HG03095 (cell line): ENCODE results near the gene ACR.

Source experiments
- ATAC-seq: cut with Tn5 transposase; IDR thresholded peaks from one replicate; pipeline ENCODE4 v1.9.1; 2021; ENCODE audit warnings: moderate library complexity; ENCODE audit not compliant: unreplicated experiment

Gene ACR

DNA sequence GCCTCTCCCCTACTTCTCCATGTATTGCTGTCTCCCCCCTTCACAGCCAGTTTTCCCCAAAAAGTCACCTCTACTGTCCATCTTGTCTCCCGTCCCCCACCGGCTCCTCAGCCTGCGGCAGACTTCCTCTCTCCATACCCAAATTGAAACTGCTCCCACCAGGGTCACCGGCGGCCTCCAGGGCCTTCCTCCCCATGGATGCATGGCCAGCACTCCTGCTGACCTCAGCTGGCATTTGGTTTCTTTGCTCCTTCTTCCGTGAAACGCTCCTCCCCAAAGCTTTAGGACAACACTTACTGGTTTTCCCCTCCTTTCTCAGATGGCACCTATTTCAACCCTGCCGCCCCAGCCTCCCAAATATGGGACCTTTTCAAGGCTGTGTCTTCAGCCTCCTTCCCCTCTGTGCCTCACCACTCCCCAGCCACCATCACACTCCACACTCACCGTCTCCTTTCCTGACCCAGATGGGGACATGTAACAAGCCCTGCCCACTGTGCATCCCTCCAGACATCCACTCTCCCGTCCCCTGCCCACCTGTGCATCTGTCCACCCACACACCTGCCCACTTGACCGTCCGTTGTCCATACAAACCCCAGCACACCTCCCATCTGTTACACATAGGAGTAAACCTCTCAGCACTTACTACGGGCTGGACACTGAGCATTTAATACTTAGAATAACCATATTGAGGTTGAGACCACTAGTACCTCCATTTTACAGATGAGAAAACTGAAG lies 21.5 kb upstream of the ACR start:
- no peak for ATAC-seq

DNA sequence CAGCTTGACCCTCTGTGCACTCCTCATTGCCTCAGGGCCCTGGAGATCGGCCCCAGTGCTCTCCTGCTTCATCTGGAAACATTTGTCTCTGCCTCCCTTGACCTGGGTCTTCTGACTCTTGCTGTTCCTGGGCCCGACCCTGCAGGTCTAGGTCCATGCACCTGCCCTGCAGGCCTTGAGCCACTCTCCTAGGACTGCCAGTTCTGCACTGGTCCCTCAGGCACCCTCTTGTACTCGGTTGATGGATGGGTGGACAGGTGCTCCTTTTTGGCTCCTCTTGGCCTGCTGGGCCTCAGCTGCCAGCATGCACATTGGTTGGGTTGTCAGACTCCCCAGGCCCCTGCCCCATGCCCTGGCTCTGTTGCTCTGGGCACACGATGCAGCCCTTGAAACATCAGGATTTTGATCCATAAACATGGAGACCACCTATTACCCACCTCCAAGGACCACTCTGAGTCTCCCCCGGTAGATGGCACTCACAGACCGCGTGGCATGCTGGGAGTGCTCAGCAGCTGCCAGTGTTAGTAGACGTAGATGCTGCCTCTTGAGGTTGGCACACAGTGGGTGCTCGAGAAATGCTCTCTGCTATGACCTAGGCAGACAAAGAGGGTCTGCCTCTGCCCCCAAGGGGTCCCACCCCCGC lies 20.2 kb upstream of the ACR start:
- no peak for ATAC-seq

DNA sequence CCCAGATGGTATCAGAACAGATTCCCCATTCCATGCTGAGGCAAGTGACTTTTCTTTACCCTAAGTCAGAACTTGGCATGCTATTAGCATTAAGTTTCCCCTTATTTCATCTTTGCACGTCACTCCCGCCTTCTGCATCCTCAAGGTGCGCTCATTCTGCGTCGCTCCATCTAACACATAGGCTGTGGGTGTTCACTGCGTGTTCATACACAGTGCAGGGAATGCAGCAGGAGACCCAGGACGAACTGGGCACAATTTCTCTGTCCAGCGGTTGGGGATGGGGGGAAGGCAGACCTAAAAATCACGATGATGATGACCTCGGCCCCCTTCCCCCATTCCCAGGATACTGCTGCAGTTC lies 19.7 kb upstream of the ACR start:
- ATAC-seq, result no peak

DNA sequence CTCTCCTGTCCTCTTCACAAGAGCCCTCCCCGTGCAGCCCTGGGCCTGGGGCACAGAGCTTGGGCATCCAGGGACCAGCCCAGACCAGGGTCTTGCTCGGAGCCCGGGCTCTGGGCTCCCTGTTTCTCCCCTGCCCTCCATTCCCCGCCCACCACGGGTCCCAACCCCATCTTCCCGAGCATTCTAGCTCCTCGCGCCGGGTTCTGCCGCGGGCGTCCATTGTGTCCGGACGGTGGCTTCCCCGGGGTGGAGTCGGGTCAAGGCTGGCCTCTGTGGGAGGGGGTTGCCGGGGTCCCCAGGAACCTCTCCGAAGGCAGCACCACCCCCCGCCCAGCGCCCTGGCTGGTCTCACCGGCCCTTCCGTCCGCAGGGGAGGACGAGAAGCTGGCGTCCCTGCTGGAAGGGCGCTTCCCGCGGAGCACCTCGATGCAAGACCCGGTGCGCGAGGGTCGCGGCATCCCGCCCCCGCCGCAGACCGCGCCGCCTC lies 18.1 kb upstream of the ACR start:
- no peak for ATAC-seq

DNA sequence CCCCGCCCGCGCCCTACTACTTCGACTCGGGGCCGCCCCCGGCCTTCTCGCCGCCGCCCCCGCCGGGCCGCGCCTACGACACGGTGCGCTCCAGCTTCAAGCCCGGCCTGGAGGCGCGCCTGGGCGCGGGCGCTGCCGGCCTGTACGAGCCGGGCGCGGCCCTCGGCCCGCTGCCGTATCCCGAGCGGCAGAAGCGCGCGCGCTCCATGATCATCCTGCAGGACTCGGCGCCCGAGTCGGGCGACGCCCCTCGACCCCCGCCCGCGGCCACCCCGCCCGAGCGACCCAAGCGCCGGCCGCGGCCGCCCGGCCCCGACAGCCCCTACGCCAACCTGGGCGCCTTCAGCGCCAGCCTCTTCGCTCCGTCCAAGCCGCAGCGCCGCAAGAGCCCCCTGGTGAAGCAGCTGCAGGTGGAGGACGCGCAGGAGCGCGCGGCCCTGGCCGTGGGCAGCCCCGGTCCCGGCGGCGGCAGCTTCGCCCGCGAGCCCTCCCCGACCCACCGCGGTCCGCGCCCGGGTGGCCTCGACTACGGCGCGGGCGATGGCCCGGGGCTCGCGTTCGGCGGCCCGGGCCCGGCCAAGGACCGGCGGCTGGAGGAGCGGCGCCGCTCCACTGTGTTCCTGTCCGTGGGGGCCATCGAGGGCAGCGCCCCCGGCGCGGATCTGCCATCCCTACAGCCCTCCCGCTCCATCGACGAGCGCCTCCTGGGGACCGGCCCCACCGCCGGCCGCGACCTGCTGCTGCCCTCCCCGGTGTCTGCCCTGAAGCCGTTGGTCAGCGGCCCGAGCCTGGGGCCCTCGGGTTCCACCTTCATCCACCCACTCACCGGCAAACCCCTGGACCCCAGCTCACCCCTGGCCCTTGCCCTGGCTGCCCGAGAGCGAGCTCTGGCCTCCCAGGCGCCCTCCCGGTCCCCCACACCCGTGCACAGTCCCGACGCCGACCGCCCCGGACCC lies 17.4 kb upstream of the ACR start:
- no peak for ATAC-seq

DNA sequence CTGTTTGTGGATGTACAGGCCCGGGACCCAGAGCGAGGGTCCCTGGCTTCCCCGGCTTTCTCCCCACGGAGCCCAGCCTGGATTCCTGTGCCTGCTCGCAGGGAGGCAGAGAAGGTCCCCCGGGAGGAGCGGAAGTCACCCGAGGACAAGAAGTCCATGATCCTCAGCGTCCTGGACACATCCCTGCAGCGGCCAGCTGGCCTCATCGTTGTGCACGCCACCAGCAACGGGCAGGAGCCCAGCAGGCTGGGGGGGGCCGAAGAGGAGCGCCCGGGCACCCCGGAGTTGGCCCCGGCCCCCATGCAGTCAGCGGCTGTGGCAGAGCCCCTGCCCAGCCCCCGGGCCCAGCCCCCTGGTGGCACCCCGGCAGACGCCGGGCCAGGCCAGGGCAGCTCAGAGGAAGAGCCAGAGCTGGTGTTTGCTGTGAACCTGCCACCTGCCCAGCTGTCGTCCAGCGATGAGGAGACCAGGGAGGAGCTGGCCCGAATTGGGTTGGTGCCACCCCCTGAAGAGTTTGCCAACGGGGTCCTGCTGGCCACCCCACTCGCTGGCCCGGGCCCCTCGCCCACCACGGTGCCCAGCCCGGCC lies 16.7 kb upstream of the ACR start:
- no peak for ATAC-seq

DNA sequence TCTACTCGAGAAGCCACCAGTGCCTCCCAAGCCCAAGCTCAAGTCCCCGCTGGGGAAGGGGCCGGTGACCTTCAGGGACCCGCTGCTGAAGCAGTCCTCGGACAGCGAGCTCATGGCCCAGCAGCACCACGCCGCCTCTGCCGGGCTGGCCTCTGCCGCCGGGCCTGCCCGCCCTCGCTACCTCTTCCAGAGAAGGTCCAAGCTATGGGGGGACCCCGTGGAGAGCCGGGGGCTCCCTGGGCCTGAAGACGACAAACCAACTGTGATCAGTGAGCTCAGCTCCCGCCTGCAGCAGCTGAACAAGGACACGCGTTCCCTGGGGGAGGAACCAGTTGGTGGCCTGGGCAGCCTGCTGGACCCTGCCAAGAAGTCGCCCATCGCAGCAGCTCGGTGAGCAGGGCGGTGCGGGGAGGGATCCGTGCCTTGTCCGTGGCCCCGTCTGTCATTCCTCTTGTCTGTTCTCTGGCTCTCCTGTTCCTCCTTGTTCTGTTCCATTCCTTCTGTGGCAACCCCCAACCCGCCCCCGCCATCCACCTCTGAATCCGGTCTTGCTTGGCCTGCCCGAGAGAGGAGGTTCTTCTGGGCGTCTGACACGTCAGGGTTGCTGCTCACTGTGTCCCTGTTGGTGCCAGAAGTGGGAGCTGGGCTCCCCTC lies 15.8 kb upstream of the ACR start:
- ATAC-seq, result no peak

DNA sequence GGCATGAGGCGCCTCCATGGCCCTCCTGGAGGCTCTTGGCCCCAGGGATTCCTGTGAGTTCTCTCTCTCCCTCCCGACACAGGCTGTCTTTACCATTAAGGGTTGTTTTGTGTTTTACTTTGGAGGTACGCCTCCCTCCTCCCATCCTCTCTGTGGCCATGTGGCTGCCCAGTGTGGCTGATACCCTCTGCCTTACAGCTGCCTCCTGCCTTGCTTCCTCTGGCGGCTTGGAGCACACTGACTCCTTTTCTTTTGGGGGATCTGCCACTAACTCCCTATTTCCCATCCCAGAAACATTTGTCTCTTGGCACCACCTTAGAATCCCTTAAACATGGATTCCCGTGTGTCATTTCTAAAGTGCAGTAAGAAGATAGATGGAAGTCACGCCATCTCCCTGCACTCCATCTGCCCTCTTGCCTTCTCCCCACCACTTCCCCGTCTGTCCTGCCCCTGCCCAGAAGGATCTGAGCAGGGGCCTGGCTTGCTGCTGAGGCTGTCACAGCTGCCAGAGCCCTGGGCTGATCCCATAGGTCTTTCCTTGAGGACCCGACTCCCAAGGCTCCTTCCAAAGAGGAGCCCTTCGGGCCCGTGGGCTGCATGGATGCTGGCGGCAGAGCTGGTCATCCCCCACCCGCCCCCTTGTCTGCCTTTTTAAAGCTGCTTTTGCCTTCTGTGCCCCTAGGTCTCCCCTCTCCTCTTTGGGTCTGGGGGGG lies 15.1 kb upstream of the ACR start:
- ATAC-seq, result no peak

DNA sequence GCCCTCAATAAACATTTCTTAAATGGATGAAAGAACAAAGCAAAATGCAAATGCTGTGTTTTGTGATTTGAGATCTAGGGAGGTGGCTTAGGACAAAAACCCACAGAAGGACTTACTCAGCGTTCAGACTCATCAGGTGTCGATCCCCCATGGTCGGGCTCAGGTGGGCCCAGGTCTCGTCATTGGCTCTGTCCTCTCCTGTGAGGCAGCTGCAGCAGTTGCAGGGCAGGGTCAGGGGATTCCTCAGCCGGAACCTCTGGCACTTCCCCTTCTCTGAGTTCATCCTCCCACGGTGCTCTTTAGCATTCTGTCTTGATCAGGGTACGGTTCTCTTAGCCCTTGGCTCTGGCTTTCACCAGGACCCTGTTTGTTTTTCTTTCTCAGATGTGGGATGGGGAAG lies 14.0 kb upstream of the ACR start:
- ATAC-seq, result no peak

DNA sequence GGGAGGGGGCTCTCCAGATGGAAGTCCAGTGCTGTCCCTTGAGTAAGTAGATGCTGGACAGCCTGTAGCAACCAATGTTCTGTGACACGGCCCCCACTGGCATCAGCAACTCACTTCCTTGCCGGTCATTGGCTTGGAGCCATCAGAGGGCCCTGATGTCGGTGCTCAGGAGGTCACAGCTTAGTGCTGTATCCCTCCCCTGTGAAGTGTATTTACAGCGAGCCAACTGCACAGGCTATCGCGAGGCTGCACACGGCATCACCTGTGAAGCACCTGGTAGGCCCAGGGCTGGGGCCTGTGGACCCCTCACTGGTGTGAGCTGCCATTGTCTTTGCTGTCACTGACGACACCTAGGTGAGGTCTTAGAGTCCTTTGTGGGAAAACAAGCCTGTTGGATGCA lies 13.4 kb upstream of the ACR start:
- ATAC-seq, result no peak

DNA sequence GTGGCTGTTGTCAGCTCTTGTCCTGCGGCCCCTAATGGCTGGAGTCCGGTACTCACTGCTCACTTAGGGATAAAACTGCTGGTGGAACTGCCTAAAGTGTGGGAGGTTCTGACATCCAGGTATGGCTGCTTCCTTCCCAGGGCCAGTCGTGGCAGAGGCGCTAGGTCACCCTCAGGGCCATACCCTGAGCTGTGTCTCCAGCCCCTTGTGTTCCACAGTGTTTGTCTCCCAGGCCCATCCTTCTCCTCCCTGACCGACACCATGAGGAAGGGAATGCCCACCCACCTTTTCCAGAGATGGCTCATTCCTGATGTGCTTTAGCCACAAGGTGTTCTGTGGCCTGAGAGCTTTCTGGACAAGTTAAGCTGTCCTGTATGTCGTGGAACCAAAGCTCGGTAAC lies 12.4 kb upstream of the ACR start:
- no peak for ATAC-seq

DNA sequence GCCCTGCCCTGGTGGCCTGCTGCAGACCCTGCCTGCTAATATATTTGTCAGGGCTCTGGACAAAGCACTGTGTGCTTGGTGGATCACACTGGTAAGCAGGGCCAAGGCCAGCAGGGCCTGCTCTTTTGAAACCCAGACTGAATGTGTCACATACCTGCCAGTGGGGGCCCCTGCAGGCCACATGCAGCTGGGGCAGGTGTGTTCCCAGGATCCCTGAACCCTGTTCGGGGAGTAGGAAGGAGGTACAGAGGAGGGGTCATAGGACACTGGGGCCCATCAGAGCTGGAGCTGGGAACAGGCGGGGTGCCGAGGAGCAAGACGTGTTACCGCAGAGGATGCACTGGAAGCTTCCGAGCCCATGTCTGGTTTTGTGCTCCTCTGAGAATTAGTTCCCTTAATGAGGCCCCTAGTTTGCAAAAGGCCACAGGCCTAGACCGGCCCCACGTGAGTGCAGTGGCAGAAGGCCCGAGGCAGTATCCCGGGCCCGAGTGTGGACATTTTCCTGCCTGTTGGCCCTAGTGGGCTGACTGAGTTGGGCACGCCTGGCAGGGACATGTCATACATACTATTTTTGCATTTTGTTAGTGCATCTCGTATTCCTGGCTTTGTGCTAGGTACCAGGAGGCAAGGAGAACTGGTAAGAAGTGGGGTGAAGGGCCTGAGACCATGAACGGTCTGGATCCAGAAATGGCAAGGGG lies 11.2 kb upstream of the ACR start:
- ATAC-seq, result no peak

DNA sequence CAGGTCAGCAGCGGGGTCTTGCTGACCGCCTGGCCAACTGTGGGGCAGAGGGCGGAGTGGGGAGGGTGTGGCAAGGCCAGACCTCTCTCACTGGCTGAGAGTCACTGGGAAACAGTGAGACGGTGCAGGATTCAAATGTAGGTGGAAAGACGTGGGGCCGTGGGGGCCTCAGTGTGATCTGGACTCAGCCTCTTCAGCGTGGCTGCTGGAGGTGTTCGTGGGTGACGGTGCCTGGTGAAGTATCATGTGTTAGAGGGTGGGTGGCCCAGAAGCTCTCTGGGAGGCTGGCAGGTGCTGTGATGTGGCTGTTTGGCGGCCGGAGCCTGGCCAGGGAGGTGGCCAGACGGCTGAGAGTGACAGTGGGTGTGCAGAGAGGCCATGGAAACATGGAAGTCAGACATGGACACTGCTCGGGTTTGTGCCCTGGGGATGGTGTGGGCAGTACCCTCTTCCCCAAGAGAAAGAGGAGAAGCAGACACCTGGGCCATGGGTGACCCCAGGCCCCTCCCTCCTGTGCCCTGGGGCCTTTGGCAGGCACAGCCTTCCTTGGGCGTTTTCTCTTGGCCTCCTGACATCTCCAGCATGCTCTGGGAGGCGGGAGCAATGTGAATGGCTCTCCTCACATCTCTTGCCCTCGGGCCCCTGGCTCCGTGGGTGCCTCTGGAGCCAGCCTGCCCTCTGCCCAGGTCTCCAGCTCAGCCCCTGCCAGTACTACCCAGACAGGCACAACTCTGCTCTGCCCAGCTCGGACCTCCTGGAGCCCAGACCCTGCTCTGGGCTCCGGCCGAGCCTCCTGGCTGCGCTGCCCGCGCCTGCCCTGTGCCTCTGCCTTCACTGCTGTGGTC lies 10.1 kb upstream of the ACR start:
- ATAC-seq, result no peak

DNA sequence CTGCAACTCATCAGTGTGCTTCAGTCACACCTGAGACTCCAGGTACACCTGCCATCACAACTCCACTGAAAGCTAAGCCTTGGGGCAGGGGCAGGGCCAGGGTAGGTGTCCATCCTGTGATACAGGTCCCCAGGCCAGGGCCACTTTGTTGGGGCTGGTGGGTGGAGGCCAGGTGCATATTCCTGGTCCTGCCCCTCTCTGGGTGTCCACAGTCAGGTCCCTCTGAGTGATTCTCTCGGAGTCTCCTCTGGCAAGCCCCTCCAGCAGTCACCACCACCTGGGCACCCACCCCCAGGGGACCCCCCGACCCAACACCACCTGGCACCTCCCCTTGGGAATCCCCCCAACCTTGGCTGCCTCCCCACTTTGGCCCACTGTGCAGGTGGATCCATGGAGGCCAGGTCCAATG lies 9.5 kb upstream of the ACR start:
- ATAC-seq, result no peak

DNA sequence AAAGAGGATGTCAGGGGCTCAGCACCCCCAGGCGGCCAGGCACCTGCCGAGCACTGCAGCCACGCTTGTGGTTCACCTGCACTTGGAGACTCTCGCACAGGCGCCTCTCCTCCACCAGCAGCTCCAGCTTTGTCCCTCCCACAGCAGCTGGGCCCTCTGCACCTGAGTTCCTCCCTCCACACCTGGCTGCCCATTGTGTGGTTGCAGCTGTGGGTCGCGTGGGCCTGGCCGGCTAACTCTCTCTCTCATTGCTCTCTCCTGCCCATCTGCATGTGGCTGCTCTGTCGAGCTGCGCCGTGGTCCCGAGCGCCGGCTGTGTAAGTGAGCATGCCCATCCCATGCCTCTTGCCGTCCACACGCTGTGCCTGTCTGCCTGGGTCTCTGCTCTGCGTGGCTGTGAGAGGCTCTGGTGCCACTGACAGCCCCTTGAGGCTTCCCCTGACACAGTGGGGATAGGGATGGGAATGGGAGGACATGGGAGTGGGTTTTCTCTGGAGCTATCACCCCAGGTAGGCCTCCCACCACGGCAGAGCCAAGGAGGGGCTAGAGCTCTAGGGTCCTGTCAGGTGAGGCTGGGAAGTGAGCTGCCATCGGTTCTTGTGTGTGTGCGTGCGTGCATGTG lies 8.5 kb upstream of the ACR start:
- no peak for ATAC-seq

DNA sequence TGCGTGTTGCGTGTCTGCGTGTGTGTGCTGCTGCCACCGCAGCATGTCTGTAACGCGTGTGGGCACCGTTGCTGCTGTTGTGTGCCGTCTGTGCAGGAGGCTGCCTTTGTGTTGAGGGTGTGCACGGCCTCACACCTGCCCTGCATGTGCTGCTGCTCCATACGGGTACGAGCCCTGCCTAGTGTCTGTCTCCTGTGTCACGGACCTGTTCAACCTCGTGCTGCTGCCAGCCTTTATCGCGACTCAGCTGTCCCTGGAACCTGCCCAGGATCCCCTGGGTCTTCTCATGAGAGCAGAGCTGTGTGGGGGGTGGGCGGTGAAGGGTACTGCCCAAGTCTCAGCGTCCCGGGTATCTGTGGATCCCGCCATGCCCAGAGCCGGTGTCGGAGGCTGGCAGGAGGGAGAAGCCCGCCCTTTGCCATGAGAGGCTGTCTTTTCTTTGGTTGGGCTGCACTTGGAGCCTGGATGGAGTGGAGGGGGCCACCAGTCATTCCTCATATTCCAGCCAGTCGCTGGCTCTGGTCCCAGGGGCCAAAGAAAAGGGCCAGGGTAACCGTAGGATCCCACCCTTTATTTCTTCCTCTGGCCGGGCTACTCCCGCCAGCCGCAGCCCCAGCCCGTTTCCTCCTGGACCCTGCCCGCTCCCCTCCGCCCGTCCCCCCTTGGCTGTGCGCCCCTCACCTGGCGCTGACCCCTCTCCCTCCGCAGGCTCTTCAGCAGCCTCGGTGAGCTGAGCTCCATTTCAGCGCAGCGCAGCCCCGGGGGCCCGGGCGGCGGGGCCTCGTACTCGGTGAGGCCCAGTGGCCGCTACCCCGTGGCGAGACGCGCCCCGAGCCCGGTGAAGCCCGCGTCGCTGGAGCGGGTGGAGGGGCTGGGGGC lies 7.8 kb upstream of the ACR start:
- ATAC-seq, result no peak

DNA sequence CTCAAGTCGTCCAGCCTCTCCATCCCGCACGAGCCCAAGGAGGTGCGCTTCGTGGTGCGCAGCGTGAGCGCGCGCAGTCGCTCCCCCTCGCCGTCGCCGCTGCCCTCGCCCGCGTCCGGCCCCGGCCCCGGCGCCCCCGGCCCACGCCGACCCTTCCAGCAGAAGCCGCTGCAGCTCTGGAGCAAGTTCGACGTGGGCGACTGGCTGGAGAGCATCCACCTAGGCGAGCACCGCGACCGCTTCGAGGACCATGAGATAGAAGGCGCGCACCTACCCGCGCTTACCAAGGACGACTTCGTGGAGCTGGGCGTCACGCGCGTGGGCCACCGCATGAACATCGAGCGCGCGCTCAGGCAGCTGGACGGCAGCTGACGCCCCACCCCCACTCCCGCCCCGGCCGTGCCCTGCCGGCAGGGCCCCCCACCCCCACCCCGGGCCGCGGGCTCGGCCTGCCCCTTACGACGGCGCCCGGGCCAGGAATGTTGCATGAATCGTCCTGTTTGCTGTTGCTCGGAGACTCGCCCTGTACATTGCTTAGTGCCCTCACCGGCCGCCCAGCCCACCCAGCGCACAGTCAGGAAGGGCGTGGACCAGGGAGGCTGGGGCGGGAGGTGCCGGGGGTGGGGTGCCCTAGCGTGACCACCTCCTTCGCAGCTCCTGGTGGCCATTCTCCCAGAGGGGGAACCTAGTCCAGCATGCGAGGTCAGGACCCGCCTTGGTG lies 6.9 kb upstream of the ACR start:
- ATAC-seq, result no peak
